HG02571 (cell line): ENCODE measurements around the gene ETNK2.

Source experiments
- ATAC-seq: cut with Tn5 transposase; IDR thresholded peaks from one replicate; pipeline ENCODE4 v1.9.1; 2021; ENCODE audit warnings: mild to moderate bottlenecking, moderate library complexity; ENCODE audit not compliant: unreplicated experiment

ETNK2 gene

GRCh38 chr1:204151552-204152309 lies at the start of gene ETNK2:
Gene ETNK2 (minus strand): TSS chr1:204152044. CDS start chr1:204151852, 192 bp downstream.
- no peak for ATAC-seq

- ATAC-seq, result no peak
Measured at GRCh38 chr1:204201348-204202040, 49.6 kb upstream of the ETNK2 start.

GRCh38 chr1:204199579-204199978 lies 47.7 kb upstream of the ETNK2 start:
- ATAC-seq, result no peak

GRCh38 chr1:204198348-204199340 lies 46.8 kb upstream of the ETNK2 start:
- ATAC-seq, result no peak

- no peak for ATAC-seq
Measured at GRCh38 chr1:204197068-204197467, 45.2 kb upstream of the ETNK2 start.

- ATAC-seq, result no peak
Measured at GRCh38 chr1:204196068-204196795, 44.4 kb upstream of the ETNK2 start, which contains the start of gene KISS1. Gene KISS1 (minus strand): TSS chr1:204196491. CDS start chr1:204192876, 3,615 bp downstream.

GRCh38 chr1:204194771-204195170 lies 42.9 kb upstream of the ETNK2 start:
- no peak for ATAC-seq

GRCh38 chr1:204194080-204194479 lies 42.2 kb upstream of the ETNK2 start:
- no peak for ATAC-seq

GRCh38 chr1:204192589-204193352 lies 40.9 kb upstream of the ETNK2 start:
- ATAC-seq, result no peak

- no peak for ATAC-seq
Measured at GRCh38 chr1:204192046-204192445, 40.2 kb upstream of the ETNK2 start.

- ATAC-seq, result no peak
Measured at GRCh38 chr1:204191456-204191855, 39.6 kb upstream of the ETNK2 start.

GRCh38 chr1:204190212-204191211 lies 38.7 kb upstream of the ETNK2 start:
- no peak for ATAC-seq

GRCh38 chr1:204188959-204189639 lies 37.3 kb upstream of the ETNK2 start:
- no peak for ATAC-seq

- no peak for ATAC-seq
Measured at GRCh38 chr1:204186597-204186996, 34.8 kb upstream of the ETNK2 start.

- no peak for ATAC-seq
Measured at GRCh38 chr1:204181116-204181515, 29.3 kb upstream of the ETNK2 start.

- ATAC-seq, result no peak
Measured at GRCh38 chr1:204180133-204180532, 28.3 kb upstream of the ETNK2 start.

GRCh38 chr1:204178487-204179281 lies 26.8 kb upstream of the ETNK2 start:
- ATAC-seq, result no peak
